ENCODE measurements around the gene FAM237B. TPM values are rescaled to one million over a fixed set of nuclear protein-coding genes. Genes with fewer than 3 reads are reported as not detected.

Gene FAM237B
- polyA plus RNA-seq, 3 donors = not detected

GRCh38 chr7:90266808-90267207 lies 54.3 kb downstream of the FAM237B start:
- no peaks in the 10 kb centered on the region for H3K4me1 Mint-ChIP-seq
- Histone ChIP-seq H3K79me2 (ENCODE audit: insufficient read depth, low read length) (no peaks in the 10 kb centered on the region), H3K4me2 (replicated peaks; ENCODE audit: extremely low read depth, low read length, poor library complexity, severe bottlenecking) (no peak overlapping the region), H3K9me3 (replicated peaks in 1 of 2; ENCODE audit: control insufficient read depth in 1 of 2, insufficient read depth in 1 of 2, low read length in 2 of 2) (no peaks in the 10 kb centered on the region), H3K4me3 (replicated peaks in 1 of 3; ENCODE audit: low read depth in 2 of 3, low read length in 3 of 3) (no peak overlapping the region), H3K27ac (ENCODE audit: low read depth in 1 of 2, low read length in 2 of 2) (no peak overlapping the region), H3K27me3 (ENCODE audit: control insufficient read depth in 2 of 2, insufficient read depth in 2 of 2, low read length in 2 of 2) (no peaks in the 10 kb centered on the region), H3K4me1 (ENCODE audit: control insufficient read depth in 1 of 2, insufficient read depth in 2 of 2, low read length in 2 of 2) (no peaks in the 10 kb centered on the region), H2AFZ (ENCODE audit: insufficient read depth, low read depth, low read length, poor library complexity, severe bottlenecking) (no peak overlapping the region), H4K20me1 (ENCODE audit: insufficient read depth, low read length) (no peaks in the 10 kb centered on the region), H3K9ac (ENCODE audit: insufficient read depth, low read length, poor library complexity, severe bottlenecking) (no peak overlapping the region), H3K36me3 (replicated peaks in 1 of 2; ENCODE audit: control insufficient read depth in 1 of 2, insufficient read depth in 2 of 2, low read length in 2 of 2) (no peaks in the 10 kb centered on the region)
- WGBS (ENCODE audit: insufficient coverage) = no CpG with 5 or more reads among the region's 3 CpGs
- no peaks in the 10 kb centered on the region for H3K36me3 Mint-ChIP-seq
- no peak overlapping the region for H3K27ac Mint-ChIP-seq
- H3K4me3 Mint-ChIP-seq = no peak overlapping the region
- peak in 1 of 3 donors; percentile 18 for DNase-seq
- H3K9me3 Mint-ChIP-seq = peaks cover 0 to 2% (median 0%) of the 10 kb centered on the region in 7 donors
- no peak for TF ChIP-seq CTCF (IDR thresholded peaks at IDR 0.05)
- peaks cover 0 to 4% (median 1%) of the 10 kb centered on the region in 3 donors for H3K27me3 Mint-ChIP-seq (ENCODE audit: low read depth in 3 of 3)
- intact Hi-C loops (cut with micrococcal nuclease) = loop anchor here in 1 of 2 donors (10.0 kb wide), 1 partner anchor 112 kb away; the partner anchor contains the start of gene STEAP1

Other genes with a start within 250 kb of the FAM237B start
- not detected for gene STEAP1, start 166.8 kb downstream of the FAM237B start, polyA plus RNA-seq
- gene STEAP2, start 109.6 kb downstream of the FAM237B start, polyA plus RNA-seq = not detected
- not detected for gene CFAP69, start 76.1 kb downstream of the FAM237B start, polyA plus RNA-seq
- gene GTPBP10, start 25.4 kb upstream of the FAM237B start, polyA plus RNA-seq = 10 to 100 TPM in 2 of 3 donors, 1 to 10 TPM in 1; 7.0 to 12.2 (median 10.4) TPM
- gene CLDN12, start 82.2 kb upstream of the FAM237B start, polyA plus RNA-seq = under 1 TPM; 0.32 to 0.99 (median 0.60) TPM
- not detected for gene PTTG1IP2, start 148.3 kb upstream of the FAM237B start, polyA plus RNA-seq